ENCODE results near the gene SOD2.
"Not testable (repeated sequence)": the region's sequence is repeated elsewhere in the genome, so short reads cannot be mapped to it uniquely, and the experiment has no call there.

DNA sequence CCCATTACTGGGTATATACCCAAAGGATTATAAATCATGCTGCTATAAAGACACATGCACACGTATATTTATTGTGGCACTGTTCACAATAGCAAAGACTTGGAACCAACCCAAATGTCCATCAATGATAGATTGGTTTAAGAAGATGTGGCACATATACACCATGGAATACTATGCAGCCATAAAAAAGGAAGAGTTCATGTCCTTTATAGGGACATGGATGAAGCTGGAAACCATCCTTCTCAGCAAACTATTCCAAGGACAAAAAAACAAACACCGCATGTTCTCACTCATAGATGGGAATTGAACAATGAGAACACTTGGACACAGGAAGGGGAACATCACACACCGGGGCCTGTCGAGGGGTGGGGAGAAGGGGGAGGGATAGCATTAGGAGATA is 16.8 kb downstream of the SOD2 start:
- TF ChIP-seq CTCF, EP300, POLR2AphosphoS5 (IDR thresholded peaks at IDR 0.05): not testable (repeated sequence)
